GM12878 (cell line): ENCODE data around the gene IRS1. TPM values are rescaled to one million over a fixed set of nuclear protein-coding genes. Genes with fewer than 3 reads are reported as not detected.

Experiments
- ATF7 ChIP-seq: fragments of 450-650 bp; IDR thresholded peaks from 2 replicates; pipeline ENCODE4 v1.6.1; 2016; ENCODE audit warnings: low read depth, mild to moderate bottlenecking
- BACH1 ChIP-seq: fragments of 450-650 bp; IDR thresholded peaks from 2 replicates; pipeline ENCODE4 v1.6.1; 2017; ENCODE audit warnings: mild to moderate bottlenecking, borderline replicate concordance
- BCL3 ChIP-seq: IDR thresholded peaks from 2 replicates; pipeline ENCODE4 v1.6.1; 2011; ENCODE audit warnings: borderline replicate concordance, low read depth, mild to moderate bottlenecking, moderate library complexity, low read length; ENCODE audit not compliant: insufficient read depth, poor library complexity, severe bottlenecking
- BHLHE40 ChIP-seq, 2 experiments: fragments of 450-650 bp in 1 of 2; IDR thresholded peaks; 2 replicates each; pipeline ENCODE4 v1.6.1; 2011 to 2017; ENCODE audit warnings: low read depth in 2 of 2, borderline replicate concordance in 1 of 2, improper control_type of control experiment in 1 of 2, low read length in 1 of 2, mild to moderate bottlenecking in 1 of 2
- CHD1 ChIP-seq: IDR thresholded peaks from 2 replicates; pipeline ENCODE4 v1.6.1; 2012; ENCODE audit warnings: low read depth, low read length, improper control_type of control experiment
- CREM ChIP-seq: IDR thresholded peaks from 2 replicates; pipeline ENCODE4 v1.6.1; 2014; ENCODE audit warnings: antibody characterized with exemption, low read depth
- E4F1 ChIP-seq: fragments of 450-650 bp; IDR thresholded peaks from 2 replicates; pipeline ENCODE4 v1.6.1; 2018; ENCODE audit warnings: borderline replicate concordance, mild to moderate bottlenecking; ENCODE audit not compliant: partially characterized antibody
- HCFC1 ChIP-seq: fragments of 150-350 bp; IDR thresholded peaks from 2 replicates; pipeline ENCODE4 v1.6.1; 2014; ENCODE audit warnings: low read length
- HDAC2 ChIP-seq: fragments of 200-600 bp; sonication (generic); IDR thresholded peaks from 2 replicates; pipeline ENCODE4 v1.6.1; 2017
- JUNB ChIP-seq: IDR thresholded peaks from 2 replicates; pipeline ENCODE4 v1.6.1; 2016; ENCODE audit warnings: antibody characterized with exemption, mild to moderate bottlenecking
- KLF5 ChIP-seq: fragments of 450-650 bp; IDR thresholded peaks from 2 replicates; pipeline ENCODE4 v1.6.1; 2014; ENCODE audit warnings: mild to moderate bottlenecking; ENCODE audit not compliant: partially characterized antibody
- MAX ChIP-seq: IDR thresholded peaks from 2 replicates; pipeline ENCODE4 v1.6.1; 2012; ENCODE audit warnings: low read depth, low read length, improper control_type of control experiment
- MYB ChIP-seq: fragments of 150-350 bp; IDR thresholded peaks from 2 replicates; pipeline ENCODE4 v1.6.1; 2014; ENCODE audit warnings: mild to moderate bottlenecking, low read depth, low read length, borderline replicate concordance
- NFXL1 ChIP-seq: fragments of 450-650 bp; IDR thresholded peaks from 2 replicates; pipeline ENCODE4 v1.6.1; 2017; ENCODE audit warnings: antibody characterized with exemption, mild to moderate bottlenecking, borderline replicate concordance
- NKRF ChIP-seq: fragments of 450-650 bp; conservative IDR thresholded peaks from 2 replicates; pipeline ENCODE4 v1.6.1; 2017; ENCODE audit warnings: mild to moderate bottlenecking, moderate library complexity
- NR2C2 ChIP-seq: IDR thresholded peaks from 2 replicates; pipeline ENCODE4 v1.6.1; 2011; ENCODE audit warnings: borderline replicate concordance, low read depth; ENCODE audit not compliant: control insufficient read depth, insufficient read length
- NR2F1 ChIP-seq: fragments of 450-650 bp; conservative IDR thresholded peaks from 2 replicates; pipeline ENCODE4 v1.6.1; 2017; ENCODE audit warnings: mild to moderate bottlenecking
- POLR2A ChIP-seq: IDR thresholded peaks from 2 replicates; pipeline ENCODE4 v1.6.1; 2011; ENCODE audit warnings: low read depth, mild to moderate bottlenecking, low read length
- POLR2AphosphoS2 ChIP-seq: IDR thresholded peaks from 2 replicates; pipeline ENCODE4 v1.6.1; 2011; ENCODE audit warnings: low read depth, mild to moderate bottlenecking, low read length, improper control_type of control experiment, moderate library complexity
- POU2F2 ChIP-seq: IDR thresholded peaks from 3 replicates; pipeline ENCODE4 v1.6.1; 2011; ENCODE audit warnings: low read depth, mild to moderate bottlenecking, low read length, borderline replicate concordance
- SREBF1 ChIP-seq: IDR thresholded peaks from 2 replicates; pipeline ENCODE4 v1.6.1; 2012; ENCODE audit warnings: mild to moderate bottlenecking, low read length
- STAT1 ChIP-seq: fragments of 450-650 bp; conservative IDR thresholded peaks from 2 replicates; pipeline ENCODE4 v1.6.1; 2014; ENCODE audit warnings: antibody characterized with exemption, mild to moderate bottlenecking
- TCF3 ChIP-seq: IDR thresholded peaks from 2 replicates; pipeline ENCODE4 v1.6.1; 2012; ENCODE audit warnings: low read depth, mild to moderate bottlenecking, low read length, borderline replicate concordance; ENCODE audit not compliant: insufficient read depth
- USF2 ChIP-seq: IDR thresholded peaks from 2 replicates; pipeline ENCODE4 v1.6.1; 2011; ENCODE audit warnings: low read depth, low read length, improper control_type of control experiment, borderline replicate concordance
- polyA plus RNA-seq, 11 experiments: library from polyadenylated mRNA; depleted of rRNA in 4 of 11; unstranded in 6 of 11; stranded (reverse) in 5 of 11; fragments of >200 nt; fragmentation: Nextera tagmentation in 4 of 11; fragmentation: Illumina TruSeq in 1 of 11; extraction: Ambion mirVana in 4 of 11; extraction: Trizol in 1 of 11; gene quantifications; 1 replicate in 1 of 11; 2 replicates in 10 of 11; pipeline versions ENCODE4 v1.2.1 to v1.2.3, GENCODE V29; 2011 to 2016; ENCODE audit warnings: inconsistent platforms in 2 of 11, missing spikeins in 2 of 11, low read depth in 1 of 11
- total RNA-seq, 4 experiments: library from RNA; depleted of rRNA in 3 of 4; stranded (reverse); fragments of >200 nt in 3 of 4; fragmentation: Illumina TruSeq in 1 of 4; extraction: Trizol in 1 of 4; gene quantifications; 2 replicates each; pipeline versions ENCODE4 v1.2.1 to v1.2.3, GENCODE V29; 2013 to 2021

IRS1 gene
- total and polyA plus RNA-seq, 10 of the 15 experiments (the other 5 are each of a cell fraction or from before 2014, with no cell fraction given) = 0.03 to 1.7 (median 0.34) TPM

- peak; percentile 48 for TF ChIP-seq E4F1
- peak; percentile 75; the same call in 2 of the 3 replicates for TF ChIP-seq POU2F2
- TF ChIP-seq NR2C2 = no peak
- peak; percentile 98 for TF ChIP-seq POLR2A
- peak; percentile 74; the same call in 1 of the 2 replicates for TF ChIP-seq BACH1
- TF ChIP-seq MYB = no peak
- no peak for TF ChIP-seq BCL3
- TF ChIP-seq NR2F1 = no peak
- peak; percentile 34; the same call in 1 of the 2 replicates for TF ChIP-seq JUNB
- TF ChIP-seq BHLHE40 (IDR thresholded peaks at IDR 0.05; ENCODE audit: borderline replicate concordance in 1 of 2, low read depth in 2 of 2, low read length in 1 of 2) = peak; percentile 64 to 94
- TF ChIP-seq KLF5 = peak; percentile 38
- peak; percentile 98 for TF ChIP-seq MAX
- TF ChIP-seq CREM = peak; percentile 88
- no peak for TF ChIP-seq USF2
- TF ChIP-seq TCF3 = peak; percentile 55
- peak; percentile 76 for TF ChIP-seq POLR2AphosphoS2
- no peak for TF ChIP-seq SREBF1
- TF ChIP-seq STAT1 = 0 out of 2 replicates have a peak, but pooled peaks have one; percentile 77
- TF ChIP-seq HCFC1 = peak; percentile 20; the same call in 1 of the 2 replicates
- no peak for TF ChIP-seq HDAC2
- peak; percentile 84 for TF ChIP-seq NKRF
- TF ChIP-seq ATF7 = peak; percentile 82
- no peak for TF ChIP-seq CHD1
- no peak for TF ChIP-seq NFXL1
These were observed 36.4 kb upstream of the IRS1 start, which contains the start of gene RHBDD1 (continued) for GRCh38 chr2:226835796-226836547.
